HL-60/S4 treated with retinoic acid at 250 ng/mL for 4 days and 3 days (cell line): Measurements from ENCODE around the gene CYSLTR1.
"Not testable (repeated sequence)": the region's sequence is repeated elsewhere in the genome, so short reads cannot be mapped to it uniquely, and the experiment has no call there.

Experiments used
- in situ Hi-C: fragments of 300-500 bp; cut with MboI; formaldehyde crosslinking; loops from 2 replicates; pipeline ENCODE4 v1.7.0; 2022; ENCODE audit warnings: low sequenced_read_pairs

Gene CYSLTR1, protein sequence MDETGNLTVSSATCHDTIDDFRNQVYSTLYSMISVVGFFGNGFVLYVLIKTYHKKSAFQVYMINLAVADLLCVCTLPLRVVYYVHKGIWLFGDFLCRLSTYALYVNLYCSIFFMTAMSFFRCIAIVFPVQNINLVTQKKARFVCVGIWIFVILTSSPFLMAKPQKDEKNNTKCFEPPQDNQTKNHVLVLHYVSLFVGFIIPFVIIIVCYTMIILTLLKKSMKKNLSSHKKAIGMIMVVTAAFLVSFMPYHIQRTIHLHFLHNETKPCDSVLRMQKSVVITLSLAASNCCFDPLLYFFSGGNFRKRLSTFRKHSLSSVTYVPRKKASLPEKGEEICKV

DNA sequence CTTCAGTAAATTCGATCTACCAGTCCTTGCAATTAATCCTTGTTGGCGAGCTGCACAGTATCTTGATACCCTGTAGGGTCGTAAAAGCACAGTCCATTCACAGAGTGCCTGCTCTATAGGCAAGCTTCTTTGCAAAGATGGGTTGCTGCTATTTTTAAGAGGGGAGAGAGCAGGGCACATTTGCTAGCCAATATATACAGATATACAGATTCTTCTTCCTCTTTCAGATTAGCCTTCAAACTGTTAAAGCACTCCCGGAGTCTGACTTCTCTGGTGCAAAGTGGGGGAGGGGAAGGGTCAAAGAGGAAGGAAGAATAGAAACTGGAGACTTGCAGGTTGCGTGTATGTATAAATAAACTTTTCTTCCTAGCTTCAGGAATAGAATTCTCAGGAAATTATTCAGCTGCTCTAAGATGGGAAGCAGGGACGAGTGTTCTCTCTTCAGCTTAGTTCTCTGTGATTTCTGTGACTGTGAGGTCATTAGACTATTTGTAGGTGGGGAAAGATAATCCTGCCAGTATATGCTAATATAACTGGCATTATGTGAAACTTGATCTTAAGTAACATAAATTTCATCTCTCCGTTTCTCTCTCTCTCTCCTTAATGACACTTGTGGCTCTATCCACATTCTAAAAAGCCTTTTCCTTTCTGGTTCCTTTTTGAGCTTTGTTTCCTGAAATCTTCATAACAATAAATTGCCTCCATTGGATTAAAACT is at the start of gene CYSLTR1:
TSS of gene CYSLTR1 (minus strand) at position 242 of the 717 bp plus-strand sequence. CDS start 53,865 bp downstream, outside the sequence.
- in situ Hi-C loops: no loop called here

DNA sequence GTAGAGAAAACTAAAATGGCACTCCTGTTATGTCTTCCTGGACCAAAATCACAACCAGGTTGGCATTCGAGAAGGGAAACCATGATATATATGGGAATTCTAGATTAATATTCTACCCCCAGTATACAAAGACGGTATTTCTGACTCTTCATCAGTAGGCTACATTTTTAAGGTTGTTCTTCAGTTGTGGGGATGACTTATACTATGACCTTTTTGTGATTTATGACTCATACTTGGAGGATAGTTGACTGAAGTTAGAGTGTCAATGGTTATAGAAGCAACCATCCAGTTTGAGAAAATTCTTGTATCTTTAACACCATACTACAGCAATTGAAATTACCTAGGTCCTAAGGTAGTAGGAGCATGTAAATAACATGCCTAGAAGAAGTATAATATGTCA is 49.8 kb upstream of the CYSLTR1 start:
- in situ Hi-C loops: no loop called here

DNA sequence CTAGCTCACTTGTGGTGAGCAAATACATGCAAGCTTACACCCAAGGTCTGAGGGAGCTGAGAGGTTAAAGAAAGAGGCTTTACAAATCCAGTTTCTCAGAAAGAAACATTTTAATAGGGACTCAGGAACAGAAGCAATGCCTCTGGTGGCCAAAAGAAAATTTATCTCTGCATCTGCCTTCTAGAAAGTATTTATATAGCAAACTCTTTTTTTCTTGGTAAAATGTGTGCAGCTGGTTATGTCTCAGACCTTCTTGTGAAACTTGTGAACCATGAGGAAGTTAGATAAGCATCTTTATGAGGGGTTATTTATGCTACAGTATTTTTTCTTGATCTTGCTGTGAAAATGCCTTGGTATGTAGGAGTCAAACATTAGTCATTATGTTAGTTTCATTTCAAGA is 48.5 kb upstream of the CYSLTR1 start:
- in situ Hi-C loops: no loop called here

DNA sequence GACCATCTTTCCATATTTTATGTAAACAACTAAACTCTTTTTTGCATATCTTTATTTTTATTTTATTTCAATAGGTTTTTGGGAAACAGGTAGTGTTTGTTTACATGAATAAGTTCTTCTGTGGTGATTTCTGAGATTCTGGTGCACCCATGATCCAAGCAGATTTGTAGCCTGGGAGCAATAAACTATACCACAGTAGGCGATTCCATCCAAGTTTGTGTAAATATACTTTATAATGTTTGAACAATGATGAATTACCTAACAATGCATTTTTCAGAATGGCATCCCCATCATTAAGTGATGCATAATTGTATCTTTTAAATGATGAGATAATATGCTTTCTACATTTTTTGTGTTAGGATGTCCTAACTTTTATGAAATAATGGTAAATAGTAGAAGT is 39.2 kb upstream of the CYSLTR1 start:
- in situ Hi-C loops: no loop called here

DNA sequence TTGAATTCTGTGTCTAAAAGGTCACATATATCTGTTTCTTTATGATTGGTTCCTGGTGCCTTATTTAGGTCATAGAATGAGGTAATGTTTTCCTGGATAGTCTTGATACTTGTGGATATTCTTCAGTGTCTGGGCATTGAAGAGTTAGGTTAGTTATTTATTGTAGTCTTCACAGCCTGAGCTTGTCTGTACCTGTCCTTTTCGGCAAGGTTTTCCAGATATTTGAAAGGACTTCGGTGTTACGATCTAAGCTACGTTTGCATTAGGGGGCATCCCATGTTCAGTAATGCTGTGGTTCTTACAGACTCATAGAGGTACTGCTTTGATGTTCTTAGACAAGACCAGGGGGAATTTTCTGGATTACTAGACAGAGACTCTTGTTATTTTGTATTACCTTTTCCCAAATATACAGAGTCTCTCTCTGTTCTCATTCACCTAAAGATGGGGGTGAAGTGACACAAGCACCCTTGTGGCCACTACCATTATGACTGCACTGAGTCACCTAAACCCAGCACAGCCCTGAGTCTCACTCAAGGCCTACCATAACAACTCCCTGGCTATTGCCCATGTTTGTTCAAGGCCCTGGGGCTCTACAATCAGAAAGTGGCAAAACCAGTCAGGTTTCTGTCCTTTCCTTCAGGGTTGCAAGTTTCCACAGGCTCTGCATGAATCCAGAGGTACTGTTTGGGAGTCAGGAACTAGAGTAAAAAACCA is 30.1 kb upstream of the CYSLTR1 start:
- in situ Hi-C loops: no loop called here

DNA sequence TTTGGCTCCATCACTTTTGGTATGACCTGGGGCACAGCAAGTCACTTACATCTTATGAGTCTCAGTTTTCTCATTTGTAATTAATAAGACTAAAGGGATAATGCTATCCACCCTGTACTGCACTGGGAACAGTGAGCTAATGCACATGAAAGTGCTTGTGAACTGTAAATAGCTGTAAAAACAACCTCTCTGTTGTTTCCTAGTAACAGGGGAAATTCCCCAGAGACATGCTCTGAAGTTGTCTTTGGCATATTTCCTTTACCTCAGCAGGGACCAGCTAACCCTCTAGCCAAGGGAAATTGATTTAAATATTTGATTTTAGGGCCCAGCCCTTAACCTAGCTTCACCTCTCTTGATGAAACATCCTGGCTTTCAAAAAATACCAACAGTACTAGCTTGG is 6.1 kb upstream of the CYSLTR1 start:
- in situ Hi-C loops: no loop called here

DNA sequence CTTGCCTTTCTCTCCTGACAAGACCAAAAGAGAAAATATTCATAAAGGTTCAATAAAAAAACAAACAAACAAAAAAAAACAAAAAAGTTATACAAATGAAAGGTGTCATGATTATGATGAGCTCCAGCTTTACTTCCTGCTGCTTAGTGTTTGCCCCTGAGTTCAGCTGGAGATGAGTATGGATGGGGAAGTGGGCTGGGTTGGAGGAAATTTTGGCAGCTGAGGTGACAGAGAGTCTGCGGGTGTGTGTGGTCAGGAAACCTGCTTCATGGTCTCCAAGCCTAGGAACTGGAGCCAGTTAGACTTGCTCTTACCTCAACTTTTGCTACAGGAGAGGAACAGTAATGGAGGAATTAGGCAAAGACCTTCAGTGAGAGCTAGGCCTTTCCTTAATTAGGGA is 4.3 kb upstream of the CYSLTR1 start:
- in situ Hi-C loops: no loop called here

DNA sequence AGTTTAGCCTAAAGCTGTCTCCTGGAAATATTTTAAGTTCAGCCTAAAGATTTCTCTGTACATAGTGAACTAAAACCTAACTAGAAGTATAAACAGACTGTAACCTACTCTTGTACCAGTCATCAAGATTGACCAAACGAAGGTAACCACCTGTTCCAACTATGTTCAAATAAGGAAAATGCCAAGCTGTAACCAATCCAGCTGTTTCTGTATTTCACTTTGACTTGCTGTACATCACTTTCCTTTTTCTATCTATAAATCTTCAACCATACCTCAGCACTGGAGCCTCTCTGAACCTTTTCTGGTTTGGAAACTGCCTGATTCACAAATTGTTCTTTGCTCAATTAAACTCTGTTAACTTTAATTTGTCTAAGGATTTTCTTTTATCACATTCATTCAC is 3.1 kb upstream of the CYSLTR1 start:
- in situ Hi-C loops: no loop called here

DNA sequence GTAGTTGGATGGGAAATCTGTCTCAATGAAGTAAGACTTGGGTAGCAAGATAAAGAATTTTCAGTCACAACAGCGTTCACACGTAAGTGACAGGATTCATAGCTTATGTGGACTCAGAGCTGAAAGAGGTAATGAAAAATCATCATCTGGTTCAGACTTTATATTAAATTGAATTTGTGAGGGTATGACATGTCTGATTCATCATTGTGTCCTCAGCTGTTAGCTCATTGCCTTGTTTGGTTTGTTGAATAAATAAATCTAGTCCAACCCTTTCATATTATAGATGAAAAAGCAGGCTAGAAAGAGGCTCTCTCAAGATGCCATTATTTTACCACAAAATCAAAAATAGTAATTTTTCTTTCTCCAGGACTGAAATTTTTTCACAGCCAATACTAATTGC is 2.7 kb upstream of the CYSLTR1 start:
- in situ Hi-C loops: no loop called here

DNA sequence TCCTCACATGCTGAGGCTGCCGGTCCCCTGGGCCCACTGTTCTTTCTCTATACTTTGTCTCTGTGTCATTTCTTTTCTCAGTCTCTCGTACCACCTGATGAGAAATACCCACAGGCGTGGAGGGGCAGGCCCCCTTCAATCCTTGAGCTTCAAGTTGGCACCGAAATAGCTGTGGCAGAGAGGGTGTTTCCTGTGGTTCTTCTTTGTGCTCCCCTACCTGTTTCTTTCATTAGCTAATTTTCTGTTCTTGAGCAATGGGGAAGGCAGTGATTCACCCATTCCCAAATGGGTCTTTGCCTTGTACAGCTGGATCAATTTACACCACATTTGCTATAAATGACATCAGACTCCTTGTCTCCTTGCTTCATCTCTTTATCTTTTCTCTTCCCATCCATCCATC is 2.1 kb upstream of the CYSLTR1 start:
- in situ Hi-C loops: no loop called here

DNA sequence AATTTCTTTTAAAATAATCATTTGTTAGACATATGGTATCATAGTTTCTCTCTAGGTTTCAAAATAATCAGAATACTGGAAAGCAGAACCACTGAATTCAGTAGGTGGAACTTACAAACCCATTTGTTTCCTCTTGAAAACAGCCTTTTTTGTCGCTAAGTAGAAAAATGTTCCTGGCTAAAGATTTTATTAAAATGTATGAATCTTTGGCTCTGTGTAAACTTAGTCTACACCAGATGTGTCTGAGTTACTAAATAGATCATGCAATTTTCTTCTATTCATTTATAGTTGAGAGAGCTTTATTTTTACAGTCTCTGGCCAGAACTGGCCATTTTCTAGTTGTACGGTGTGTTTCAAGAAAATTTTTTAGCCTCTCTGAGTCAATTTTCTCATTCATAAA is 1.0 kb downstream of the CYSLTR1 start:
- in situ Hi-C loops: no loop called here

DNA sequence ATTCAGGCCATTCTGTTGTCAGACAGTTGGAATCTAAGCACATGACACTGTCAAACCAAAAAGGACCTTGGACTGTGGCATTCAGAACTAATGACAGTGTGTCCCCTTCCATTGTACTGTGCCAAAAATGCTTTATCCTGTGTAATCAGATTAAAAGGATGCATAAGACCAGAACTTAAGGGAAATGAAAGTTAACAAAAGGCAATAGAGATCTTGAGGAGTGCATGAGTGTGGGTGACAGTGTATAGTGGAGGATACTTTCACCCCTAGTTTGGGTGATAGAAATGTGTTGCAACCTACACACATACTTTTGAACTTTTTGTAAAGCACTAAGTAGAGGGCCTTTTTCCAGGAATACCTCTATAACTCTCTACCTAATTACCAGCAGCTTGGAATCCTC is 4.5 kb downstream of the CYSLTR1 start:
- in situ Hi-C loops: no loop called here

DNA sequence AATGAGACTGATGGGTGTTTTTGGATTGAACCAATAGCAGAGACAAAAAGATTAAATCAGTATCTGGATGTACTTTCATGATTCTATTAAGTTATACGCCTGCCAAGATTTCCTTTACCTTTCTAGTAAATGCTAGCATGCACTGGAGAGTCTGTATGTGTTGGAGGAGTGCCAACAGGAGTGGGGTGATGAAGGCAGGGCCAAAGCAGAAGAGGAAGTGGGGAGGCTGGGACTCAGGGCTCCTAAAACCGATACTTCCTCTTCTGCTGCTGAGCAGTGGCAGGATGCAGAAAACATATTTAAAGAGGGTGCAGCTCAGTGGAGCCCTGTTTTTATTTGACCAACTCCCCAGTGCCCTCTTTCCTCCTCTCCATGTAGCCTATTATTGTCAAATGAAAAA is 5.6 kb downstream of the CYSLTR1 start:
- in situ Hi-C loops: no loop called here

DNA sequence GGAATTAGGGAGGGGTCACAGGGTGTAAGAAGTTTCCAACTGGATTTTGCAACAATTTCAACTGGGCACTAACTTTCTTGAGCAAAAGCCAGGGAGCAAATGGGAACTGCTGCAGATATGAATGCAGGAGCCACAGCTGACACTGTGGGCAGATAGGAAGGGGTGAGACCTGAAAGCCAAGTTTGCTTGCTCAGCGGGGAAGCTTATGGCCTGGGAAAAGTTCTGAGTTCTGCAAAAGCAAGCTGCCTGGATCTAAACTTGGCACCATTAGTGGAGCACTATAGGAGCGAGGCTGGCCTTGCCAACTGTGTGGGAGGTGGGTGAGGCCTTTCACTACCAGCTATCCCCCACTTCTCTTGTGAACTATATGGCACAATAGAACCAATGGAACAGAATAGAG is 11.1 kb downstream of the CYSLTR1 start:
- in situ Hi-C loops: no loop called here

DNA sequence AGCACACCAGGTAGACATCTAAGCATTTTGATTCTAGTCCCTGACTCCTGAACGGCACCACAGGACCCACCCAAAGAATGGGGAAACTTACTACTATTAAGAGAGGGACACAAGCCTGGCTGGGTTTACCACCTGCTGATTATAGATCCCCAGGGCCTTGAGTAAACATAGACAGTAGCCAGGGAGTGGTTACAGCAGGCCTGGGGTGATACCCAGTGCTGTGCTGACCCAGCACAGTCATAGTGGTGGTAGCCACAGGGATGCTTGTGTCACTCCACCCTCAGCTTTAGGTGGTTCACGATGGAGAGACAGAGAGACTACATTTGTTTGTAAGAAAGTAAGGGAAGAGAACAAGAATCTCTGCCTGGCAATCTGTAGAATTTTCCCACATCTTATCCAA is 11.7 kb downstream of the CYSLTR1 start:
- in situ Hi-C loops: no loop called here

DNA sequence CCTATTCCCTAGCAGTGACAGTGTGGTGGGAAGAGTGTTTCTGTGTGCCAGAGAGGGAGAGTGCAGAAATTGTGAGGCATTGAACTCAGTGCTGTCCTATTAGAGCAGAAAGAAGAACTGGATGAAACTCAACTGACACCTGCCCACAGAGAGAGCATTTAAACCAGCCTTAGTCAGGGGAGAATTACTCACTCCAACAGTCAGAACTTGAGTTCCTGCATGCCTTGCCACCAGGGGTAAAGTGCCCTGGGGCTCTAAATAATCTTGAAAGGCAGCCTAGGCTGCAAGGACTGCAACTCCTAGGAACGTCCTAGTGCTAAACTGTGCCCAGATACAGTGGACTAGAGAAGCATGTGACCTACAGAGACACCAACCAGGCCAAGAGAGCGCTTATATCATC is 12.8 kb downstream of the CYSLTR1 start:
- in situ Hi-C loops: no loop called here

DNA sequence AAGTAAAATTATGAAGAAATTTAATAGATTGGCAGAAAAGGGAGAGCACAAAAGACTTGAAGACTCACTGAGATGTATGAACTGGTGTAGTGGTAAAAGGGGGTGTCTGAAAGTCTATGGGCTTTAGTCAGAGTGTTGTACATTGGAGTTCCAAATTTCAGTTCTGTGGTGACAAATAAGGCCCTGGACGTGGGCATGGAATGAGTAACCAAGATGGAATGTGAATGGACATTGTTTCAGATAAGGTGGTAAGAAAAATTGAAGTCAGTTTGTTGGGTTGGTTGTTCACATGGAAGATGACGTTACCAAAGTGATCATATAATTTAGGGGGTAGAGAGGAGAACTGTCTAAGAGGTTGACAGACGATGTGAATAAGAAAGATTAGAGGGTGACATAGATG is 13.9 kb downstream of the CYSLTR1 start:
- in situ Hi-C loops: no loop called here

DNA sequence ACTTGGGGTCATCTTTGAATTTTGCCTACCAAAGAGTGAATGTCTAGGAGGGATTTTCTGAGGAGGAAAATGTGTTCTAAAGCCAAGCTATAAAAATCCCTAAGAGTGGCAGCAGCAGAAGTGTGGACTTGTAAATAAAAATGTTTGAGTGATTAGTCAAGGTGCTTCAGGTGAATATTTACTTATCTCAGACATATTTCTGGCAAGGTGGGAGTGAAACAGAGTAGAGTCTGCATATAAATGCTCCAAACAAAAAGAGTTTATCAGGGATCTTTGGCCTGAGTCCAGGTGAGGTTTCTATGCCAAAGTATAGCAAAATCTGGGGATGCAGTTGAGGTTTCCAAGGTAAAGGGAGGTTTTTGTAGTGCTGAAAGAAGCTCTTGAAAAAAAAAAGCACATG is 19.7 kb downstream of the CYSLTR1 start:
- in situ Hi-C loops: no loop called here

DNA sequence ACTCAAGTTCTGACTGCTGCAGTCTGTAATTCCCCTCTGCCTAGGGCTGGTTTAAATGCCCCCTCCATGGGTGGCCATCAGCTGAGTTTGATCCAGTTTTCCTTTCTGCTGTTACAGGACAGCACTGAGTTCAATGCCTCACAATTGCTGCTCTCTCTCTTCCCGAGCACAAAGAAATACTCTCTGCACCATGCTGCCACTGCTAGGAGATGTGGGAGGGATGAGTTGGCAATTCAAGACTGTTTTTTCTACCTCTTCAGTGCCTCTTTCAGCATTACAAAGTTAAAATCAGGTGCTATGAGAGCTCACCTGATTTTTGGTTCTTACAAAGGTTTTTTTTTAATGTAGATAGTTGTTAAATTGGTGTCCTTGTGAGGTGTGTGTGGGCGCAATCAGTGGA is 24.3 kb downstream of the CYSLTR1 start:
- in situ Hi-C loops: no loop called here

DNA sequence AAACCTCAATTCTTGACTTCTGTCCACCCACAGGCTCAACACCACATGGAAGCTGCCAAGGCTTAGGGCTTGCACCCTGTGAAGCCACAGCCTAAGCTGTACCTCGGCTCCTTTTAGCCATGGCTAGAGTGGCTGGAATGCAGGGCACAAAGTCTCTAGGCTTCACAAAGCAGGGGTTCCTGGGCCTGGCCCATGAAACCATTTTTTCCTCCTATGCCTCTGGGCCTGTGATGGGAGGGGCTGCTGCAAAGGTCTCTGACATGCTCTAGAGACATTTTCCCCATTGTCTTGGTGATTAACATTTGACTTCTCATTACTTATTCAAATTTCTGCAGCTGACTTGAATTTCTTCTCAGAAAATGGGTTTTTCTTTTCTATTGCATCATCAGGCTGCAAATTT is 26.5 kb downstream of the CYSLTR1 start:
- in situ Hi-C loops: not testable (repeated sequence)

DNA sequence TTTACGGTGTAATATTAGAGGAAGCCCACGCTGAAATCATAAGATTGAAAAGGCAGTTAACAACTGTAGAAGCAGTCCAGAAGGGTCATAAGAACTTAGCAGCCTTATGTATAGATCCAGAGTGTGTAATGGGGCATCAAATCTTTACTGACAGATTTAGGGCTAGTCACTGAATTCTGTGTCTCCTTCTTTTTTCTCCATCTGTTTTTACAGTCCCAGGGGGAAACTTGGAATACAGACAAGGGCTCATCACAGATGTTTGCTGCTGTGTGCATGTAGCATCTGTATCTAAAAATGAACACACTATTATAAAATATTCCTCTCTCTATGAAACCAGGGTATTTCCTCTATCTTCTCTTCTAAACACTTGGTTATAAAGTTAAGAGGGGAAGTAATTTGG is 43.9 kb downstream of the CYSLTR1 start:
- in situ Hi-C loops: no loop called here

DNA sequence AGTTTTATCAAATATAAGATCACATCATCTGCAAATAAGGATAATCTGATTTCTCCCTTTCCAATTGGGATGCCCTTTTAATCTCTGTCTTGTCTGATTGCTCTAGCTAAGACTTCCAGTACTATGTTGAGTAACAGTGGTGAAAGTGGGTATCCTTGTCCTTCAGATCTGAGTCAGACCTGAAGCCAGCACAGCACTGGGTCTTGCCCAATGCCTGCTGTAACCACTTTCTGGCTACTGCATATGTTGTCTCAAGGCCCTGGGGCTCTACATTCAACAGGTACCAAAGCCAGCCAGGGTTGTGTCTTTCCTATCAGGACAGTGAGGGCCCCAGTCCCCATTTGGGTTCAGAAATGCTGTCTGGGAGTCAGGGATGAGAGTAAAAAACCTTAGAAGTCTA is 90.3 kb downstream of the CYSLTR1 start:
- in situ Hi-C loops: no loop called here
